ENCODE data around the gene JAK3. TPM values are rescaled to one million over a fixed set of nuclear protein-coding genes. Genes with fewer than 3 reads are reported as not detected.

The JAK3 gene
- total and polyA plus RNA-seq, 2 of the 8 experiments (the other 6 are each of a cell fraction or from before 2014, with no cell fraction given), result 4.0 to 4.7 TPM

DNA sequence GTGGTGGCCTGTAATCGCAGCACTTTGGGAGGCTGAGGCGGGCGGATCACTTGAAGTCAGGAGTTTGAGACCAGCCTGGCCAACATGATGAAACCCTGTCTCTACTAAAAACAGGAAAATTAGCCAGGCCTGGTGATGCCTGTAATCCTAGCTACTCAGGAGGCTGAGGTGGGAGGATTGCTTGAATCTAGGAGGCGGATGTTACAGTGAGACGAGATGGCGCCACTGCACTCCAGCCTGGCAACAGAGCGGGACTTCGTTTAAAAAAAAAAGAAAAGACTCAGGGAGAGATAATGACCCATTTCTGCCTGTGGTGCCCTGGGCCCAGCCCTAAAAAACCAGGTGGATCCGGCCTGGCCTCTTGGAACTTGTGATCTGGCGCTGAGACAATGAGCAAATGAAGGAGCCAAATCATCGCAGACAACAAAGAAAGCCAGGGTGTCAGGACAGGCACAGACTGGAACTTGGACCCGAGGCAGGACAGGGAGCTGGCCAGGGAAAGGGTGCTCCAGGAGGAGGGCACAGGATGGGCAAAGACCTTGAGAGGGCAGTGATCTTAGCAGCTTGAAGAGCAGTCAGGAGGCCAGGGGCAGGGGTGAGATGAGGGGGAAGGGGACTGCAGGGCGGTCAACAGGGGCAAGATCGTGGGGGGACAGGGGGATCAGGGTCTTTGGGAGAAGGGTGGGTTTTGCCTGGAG is 962 bp upstream of the JAK3 start:
- CTCF ChIA-PET (ENCODE audit: partially characterized antibody), result interaction anchor here (0.6 to 2.2 kb wide), 7 partner anchors 14 to 171 kb away, joined by 3 to 6 read pairs (median 4); partner anchors contain the start of gene CCDC124
- Histone ChIP-seq H3K36me3 (ENCODE audit: control insufficient read depth in 2 of 4, insufficient read depth in 4 of 4, low read length in 3 of 4) (no peaks in the 10 kb centered on the region), H3K18ac (ENCODE audit: extremely low read depth, low read length) (no peak overlapping the region), H2BK5ac (ENCODE audit: low read depth, low read length) (no peak overlapping the region; the same call in 1 of the 2 replicates), H3K9me3 (ENCODE audit: insufficient read depth in 2 of 2, low read depth in 1 of 2, low read length in 1 of 2) (no peaks in the 10 kb centered on the region), H2BK12ac (ENCODE audit: low read depth, low read length) (0 out of 2 replicates have a peak overlapping the region, but pooled peaks have one; percentile 35), H3K23ac (ENCODE audit: insufficient read length) (no peak overlapping the region), H3K4ac (replicated peaks; ENCODE audit: insufficient read length, low read depth, low read length) (no peak overlapping the region), H3K23me2 (ENCODE audit: low read depth, low read length) (peaks cover 2% of the 10 kb centered on the region; the same call in 1 of the 2 replicates), H3K4me2 (ENCODE audit: insufficient read depth in 1 of 2, low read depth in 2 of 2, low read length in 2 of 2) (no peak overlapping the region), H3K79me1 (ENCODE audit: low read depth, low read length) (no peaks in the 10 kb centered on the region), H3K14ac (ENCODE audit: insufficient read length) (no peak overlapping the region), H3K27me3 (replicated peaks in 1 of 4; ENCODE audit: control insufficient read depth in 3 of 4, extremely low read depth in 1 of 4, insufficient read depth in 3 of 4, low read length in 3 of 4) (peaks cover 0 to 5% (median 3%) of the 10 kb centered on the region in 4 experiments; a peak in 5 of 7 replicates), H4K20me1 (replicated peaks in 1 of 2; ENCODE audit: control insufficient read depth in 1 of 2, insufficient read depth in 2 of 2, low read length in 2 of 2) (no peaks in the 10 kb centered on the region), H2BK15ac (ENCODE audit: low read length) (0 out of 2 replicates have a peak overlapping the region, but pooled peaks have one; percentile 72), H4K91ac (replicated peaks; ENCODE audit: insufficient read length, low read length) (no peak overlapping the region), H4K8ac (ENCODE audit: extremely low read depth, insufficient read depth, low read length) (peak overlapping the region; percentile 77; the same call in 1 of the 2 replicates), H3K27ac (ENCODE audit: low read depth, low read length) (no peak overlapping the region), H3K79me2 (ENCODE audit: control insufficient read depth in 1 of 2, insufficient read depth in 2 of 2, low read length in 2 of 2) (no peaks in the 10 kb centered on the region), H2BK20ac (ENCODE audit: low read length) (no peak overlapping the region), H3K9ac (replicated peaks in 1 of 4; ENCODE audit: extremely low read depth in 1 of 4, low read depth in 3 of 4, low read length in 3 of 4) (no peak overlapping the region), H2BK120ac (replicated peaks; ENCODE audit: low read depth, low read length) (no peak overlapping the region), H3K4me3 (ENCODE audit: extremely low read depth in 1 of 4, insufficient read depth in 2 of 4, low read depth in 3 of 4, low read length in 4 of 4) (no peak overlapping the region), H3K4me1 (replicated peaks in 1 of 4; ENCODE audit: control insufficient read depth in 3 of 4, insufficient read depth in 4 of 4, low read length in 3 of 4) (peaks cover 0 to 5% (median under 1%) of the 10 kb centered on the region in 4 experiments; a peak in 3 of 7 replicates), H3K56ac (replicated peaks; ENCODE audit: insufficient read length, low read depth, low read length) (no peak overlapping the region), H2AK5ac (ENCODE audit: low read depth, low read length) (no peak overlapping the region), H2AFZ (ENCODE audit: low read length) (no peak overlapping the region), H4K5ac (ENCODE audit: insufficient read length, low read depth, low read length) (no peak overlapping the region)
- FAIRE-seq (no peak), DNase-seq (ENCODE audit: low read depth in 1 of 2, low spot score in 2 of 2) (no peak)
- TF ChIP-seq RAD21 (IDR thresholded peaks at IDR 0.05 in 1 of 2, conservative IDR thresholded peaks at IDR 0.05 in 1 of 2; ENCODE audit: low read depth in 2 of 2, low read length in 2 of 2) (no peak), TAF7 (optimal IDR thresholded peaks at IDR 0.05; ENCODE audit: borderline replicate concordance, low read depth, low read length) (no peak), CREB1 (IDR thresholded peaks at IDR 0.05) (no peak), RFX5 (IDR thresholded peaks at IDR 0.05; ENCODE audit: borderline replicate concordance, low read depth, low read length) (no peak), CEBPB (IDR thresholded peaks at IDR 0.05; ENCODE audit: low read depth, low read length) (no peak), TBP (IDR thresholded peaks at IDR 0.05; ENCODE audit: low read depth, low read length) (no peak), GTF2F1 (IDR thresholded peaks at IDR 0.05; ENCODE audit: borderline replicate concordance, low read depth, low read length) (no peak)
- WGBS, 2 experiments (ENCODE audit: extremely low coverage in 1 of 2, insufficient coverage in 1 of 2, insufficient read length in 1 of 2, insufficient replicate concordance in 2 of 2, low coverage in 1 of 2, low lambda C conversion rate in 2 of 2, missing lambda C conversion rate in 1 of 2), result 85% methylated on average over 14 of the region's 14 CpGs; no CpG with 5 or more reads in 1 of the 2 experiments
- POLR2A ChIA-PET (ENCODE audit: partially characterized antibody), result interaction anchor here (1.3 to 12.1 kb wide), 2 partner anchors 14 to 18 kb away, joined by 3 to 141 read pairs; partner anchors contain the start of gene RPL18A

Measured in H1 (cell line).